Measurements from ENCODE around the gene AP1B1.

Gene AP1B1

GRCh38 chr22:29300807-29301601 is 87.4 kb downstream of the AP1B1 start:
- no peak overlapping the region for H3K27ac ChIP-seq
- no peak for TF ChIP-seq CTCF (conservative IDR thresholded peaks at IDR 0.05)
- no peak for TF ChIP-seq ZFX (IDR thresholded peaks at IDR 0.05)

GRCh38 chr22:29300467-29300806 is 87.9 kb downstream of the AP1B1 start:
- no peak overlapping the region for H3K27ac ChIP-seq
- TF ChIP-seq ZFX (IDR thresholded peaks at IDR 0.05) (no peak), CTCF (conservative IDR thresholded peaks at IDR 0.05) (no peak)

- TF ChIP-seq CTCF (conservative IDR thresholded peaks at IDR 0.05) (no peak), ZFX (IDR thresholded peaks at IDR 0.05) (no peak)
- no peak overlapping the region for H3K27ac ChIP-seq
These were observed 89.1 kb downstream of the AP1B1 start for GRCh38 chr22:29299136-29299900.

DNA sequence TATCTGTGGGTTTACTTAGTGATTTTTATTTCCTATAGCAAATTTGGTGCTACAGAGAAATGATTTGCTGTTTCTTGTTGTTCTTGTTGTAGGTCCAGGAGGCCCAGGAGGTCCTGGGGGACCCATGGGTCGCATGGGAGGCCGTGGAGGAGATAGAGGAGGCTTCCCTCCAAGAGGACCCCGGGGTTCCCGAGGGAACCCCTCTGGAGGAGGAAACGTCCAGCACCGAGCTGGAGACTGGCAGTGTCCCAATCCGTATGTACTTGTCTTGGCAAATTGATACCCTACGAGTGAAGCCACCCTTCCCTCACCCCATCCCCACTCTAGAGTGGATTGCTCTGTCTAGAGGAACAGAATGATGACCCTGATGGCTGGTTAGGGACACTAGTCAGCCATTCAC is 89.7 kb downstream of the AP1B1 start:
- TF ChIP-seq CTCF (conservative IDR thresholded peaks at IDR 0.05) (no peak), ZFX (IDR thresholded peaks at IDR 0.05) (no peak)
- no peak overlapping the region for H3K27ac ChIP-seq

- TF ChIP-seq CTCF (conservative IDR thresholded peaks at IDR 0.05) (no peak), ZFX (IDR thresholded peaks at IDR 0.05) (no peak)
- no peak overlapping the region for H3K27ac ChIP-seq
These were observed 96.0 kb downstream of the AP1B1 start for GRCh38 chr22:29292379-29292778.

DNA sequence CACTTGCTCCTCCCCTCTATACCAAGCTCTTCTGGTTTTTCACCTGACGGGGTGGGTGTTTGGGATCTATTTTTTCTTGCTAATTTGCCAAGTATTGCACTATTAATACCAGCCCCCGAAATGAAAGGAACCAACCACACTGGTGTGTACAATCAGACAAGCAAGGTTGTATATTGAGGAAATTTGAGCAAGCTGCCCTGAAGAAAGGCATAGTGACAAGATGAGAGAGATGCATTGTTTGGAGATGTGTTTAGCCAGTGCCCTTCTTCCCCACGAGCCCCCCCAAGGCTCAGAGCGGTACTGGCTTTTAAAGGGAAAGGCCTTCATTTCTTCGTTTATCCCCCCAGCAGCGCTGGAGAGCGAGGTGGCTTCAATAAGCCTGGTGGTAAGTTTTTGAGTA is 97.2 kb downstream of the AP1B1 start:
- TF ChIP-seq CTCF (conservative IDR thresholded peaks at IDR 0.05) (no peak), ZFX (IDR thresholded peaks at IDR 0.05) (no peak)
- no peak overlapping the region for H3K27ac ChIP-seq

DNA sequence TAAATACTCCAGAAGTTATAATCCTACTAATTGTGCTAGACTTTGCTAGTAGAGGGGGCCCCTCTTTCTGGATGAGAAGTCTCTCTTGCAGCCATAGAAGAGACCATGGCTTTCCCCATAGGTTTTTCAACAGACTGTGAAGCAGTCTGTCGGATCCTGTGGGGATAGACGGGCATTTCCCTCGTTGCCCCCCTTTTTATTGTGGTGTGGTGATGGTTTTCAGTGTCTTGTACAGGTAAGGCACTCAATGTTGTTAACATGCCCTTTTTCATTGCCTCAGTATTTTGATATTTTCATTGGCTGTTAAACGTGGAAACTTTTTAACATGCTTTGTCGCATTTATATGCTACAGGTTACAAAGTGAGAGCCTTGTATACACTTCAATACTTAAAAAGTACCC is 98.3 kb downstream of the AP1B1 start:
- H3K27ac ChIP-seq = no peak overlapping the region
- no peak for TF ChIP-seq CTCF (conservative IDR thresholded peaks at IDR 0.05)
- no peak for TF ChIP-seq ZFX (IDR thresholded peaks at IDR 0.05)
